ENCODE measurements around the gene KCNQ5. TPM values are rescaled to one million over a fixed set of nuclear protein-coding genes. Genes with fewer than 3 reads are reported as not detected.
A peak's percentile ranks its signal among the peaks of the same experiment; 100 is the strongest.

KCNQ5 gene
- total RNA-seq, 1 experiment from 2014 or later = 0.07 TPM

DNA sequence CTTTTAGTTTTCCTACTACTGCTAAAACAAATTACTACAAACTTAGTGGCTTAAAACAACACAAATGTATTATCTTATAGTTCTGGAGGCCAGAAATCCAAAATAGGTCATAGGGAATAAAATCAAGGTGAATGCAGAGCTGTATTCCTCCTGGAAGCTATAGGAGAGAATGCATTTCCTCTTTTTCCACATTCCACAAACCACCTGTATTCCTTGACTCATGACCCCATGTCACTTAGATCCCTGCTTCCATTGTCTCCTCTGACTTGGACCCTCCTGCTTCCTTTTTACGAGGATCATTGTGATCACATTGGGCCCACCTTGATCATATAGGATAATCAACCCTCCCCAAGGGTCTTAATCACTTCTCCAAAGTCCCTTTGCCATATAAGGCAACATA lies 200.8 kb downstream of the KCNQ5 start:
- Histone ChIP-seq H3K4ac (ENCODE audit: low read depth, low read length) (no peak overlapping the region), H2AFZ (ENCODE audit: low read length) (no peak overlapping the region), H3K4me1 (ENCODE audit: insufficient read depth, low read length) (peaks cover 3% of the 10 kb centered on the region; the same call in 1 of the 2 replicates), H2BK20ac (ENCODE audit: low read depth, low read length, poor library complexity, severe bottlenecking) (no peak overlapping the region), H3K9ac (ENCODE audit: extremely low read depth, insufficient read length, low read length) (no peak overlapping the region), H2BK15ac (ENCODE audit: low read depth, low read length) (no peak overlapping the region), H3K9me3 (ENCODE audit: control insufficient read depth, low read depth, low read length) (no peaks in the 10 kb centered on the region), H4K8ac (replicated peaks; ENCODE audit: insufficient read length, low read depth, low read length) (no peak overlapping the region), H3K14ac (ENCODE audit: insufficient read depth, low read length) (no peak overlapping the region), H3T11ph (ENCODE audit: low read length) (no peak overlapping the region), H4K91ac (ENCODE audit: insufficient read length, low read depth, low read length) (no peak overlapping the region), H3K79me2 (ENCODE audit: insufficient read depth, low read length) (no peaks in the 10 kb centered on the region), H2BK5ac (ENCODE audit: insufficient read length, low read length) (no peak overlapping the region), H4K20me1 (ENCODE audit: control insufficient read depth, insufficient read depth, insufficient read length) (no peaks in the 10 kb centered on the region), H3K18ac (ENCODE audit: insufficient read length, low read depth, low read length) (no peak overlapping the region), H3K56ac (ENCODE audit: insufficient read length, low read depth, low read length) (no peak overlapping the region), H3K79me1 (ENCODE audit: insufficient read depth, low read depth, low read length, poor library complexity, severe bottlenecking) (no peaks in the 10 kb centered on the region), H4K5ac (ENCODE audit: insufficient read length, low read depth, low read length) (no peak overlapping the region), H3K27ac (ENCODE audit: insufficient read length, low read depth, low read length) (no peak overlapping the region), H2BK12ac (ENCODE audit: insufficient read length, low read depth, low read length) (no peak overlapping the region), H3K23ac (ENCODE audit: insufficient read length, low read depth, low read length) (no peak overlapping the region), H3K27me3 (ENCODE audit: insufficient read depth, low read length) (no peaks in the 10 kb centered on the region), H3K4me2 (ENCODE audit: insufficient read depth, insufficient read length, low read length) (no peak overlapping the region), H2BK120ac (ENCODE audit: low read depth, low read length, poor library complexity, severe bottlenecking) (no peak overlapping the region), H3K23me2 (ENCODE audit: insufficient read length, low read depth, low read length, poor library complexity, severe bottlenecking) (no peaks in the 10 kb centered on the region), H2AK5ac (ENCODE audit: insufficient read length, low read length) (no peak overlapping the region)
- Mint-ChIP-seq H3K27ac (no peak overlapping the region; a peak in 1 of 7 replicates), H3K9me3 (no peaks in the 10 kb centered on the region), H3K4me1 (peaks cover 4% of the 10 kb centered on the region in 2 experiments; a peak in 2 of 4 replicates), H3K36me3 (ENCODE audit: insufficient read depth in 1 of 3, low read depth in 3 of 3) (no peaks in the 10 kb centered on the region), H3K27me3 (ENCODE audit: low read depth) (no peaks in the 10 kb centered on the region), H3K4me3 (no peak overlapping the region)
- no CpG with 5 or more reads among the region's 1 CpG for WGBS (ENCODE audit: extremely low coverage, insufficient read length, low lambda C conversion rate)
- peak; percentile 30; the same call in 2 of the 3 replicates for TF ChIP-seq CTCF (conservative IDR thresholded peaks at IDR 0.05)
- DNase-seq = no peak

Measured in H9 (cell line).